ENCODE results near the gene FRAS1.

DNA sequence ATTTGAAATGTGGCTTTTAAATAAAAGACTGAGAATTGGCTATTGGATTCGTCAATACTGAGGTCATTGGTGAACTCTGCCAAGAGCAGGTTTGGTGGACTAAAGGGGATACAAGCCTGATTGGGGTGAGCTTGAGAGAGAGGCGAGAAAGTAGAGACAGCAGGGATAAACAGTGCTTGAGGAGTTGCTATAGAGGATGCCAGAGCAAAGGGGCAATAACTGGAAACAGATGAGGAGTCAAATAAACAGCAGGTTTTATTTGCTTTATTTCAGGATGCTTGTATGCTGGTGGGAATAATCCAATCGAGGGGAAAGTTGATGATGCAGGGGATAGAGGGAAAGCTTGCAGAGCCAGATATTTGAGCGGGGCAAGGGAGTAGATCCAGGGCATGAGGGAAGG is 470.4 kb downstream of the FRAS1 start:
- no peak for TF ChIP-seq EZH2 (IDR thresholded peaks at IDR 0.05)
- no peak for TF ChIP-seq POLR2AphosphoS5 (IDR thresholded peaks at IDR 0.05; ENCODE audit: borderline replicate concordance, low read depth, low read length)
- TF ChIP-seq FOXP2 (optimal IDR thresholded peaks at IDR 0.05; ENCODE audit: control extremely low read depth, extremely low read length, insufficient read depth): no peak
